Lung (tissue), 12 donors: ENCODE results near the gene SH3PXD2A. TPM values are rescaled to one million over a fixed set of nuclear protein-coding genes. Genes with fewer than 3 reads are reported as not detected.

Source experiments
- ATAC-seq: fragments of 200-7000 bp; cut with Tn5 transposase; one replicate; pipeline ENCODE4 v1.9.1; 2020; ENCODE audit warnings: moderate number of reproducible peaks; ENCODE audit not compliant: insufficient read depth, low FRiP score
- DNase-seq, 3 donors: peaks; one replicate each; pipeline ENCODE4 v3.0.0-alpha.2; 2013 to 2017
- H3K27ac ChIP-seq, 2 donors: one replicate each; pipeline ENCODE4 v1.5.1; 2013; ENCODE audit warnings: mild to moderate bottlenecking in 2 of 2, moderate library complexity in 2 of 2, control low read depth in 1 of 2, inconsistent platforms in 1 of 2, low read depth in 1 of 2, low read length in 1 of 2
- H3K27me3 ChIP-seq, 3 donors: one replicate each; pipeline ENCODE4 v1.5.1; 2013; ENCODE audit warnings: low read length in 2 of 3; ENCODE audit not compliant: control insufficient read depth in 3 of 3, insufficient read depth in 3 of 3
- H3K36me3 ChIP-seq, 4 donors: one replicate each; pipeline ENCODE4 v1.5.1; 2013; ENCODE audit warnings: low read length in 4 of 4, mild to moderate bottlenecking in 1 of 4, moderate library complexity in 1 of 4; ENCODE audit not compliant: control insufficient read depth in 4 of 4, insufficient read depth in 4 of 4
- H3K4me1 ChIP-seq, 5 donors: one replicate each; pipeline ENCODE4 v1.5.1; 2013; ENCODE audit warnings: low read length in 5 of 5, mild to moderate bottlenecking in 2 of 5, moderate library complexity in 1 of 5; ENCODE audit not compliant: control insufficient read depth in 5 of 5, insufficient read depth in 5 of 5
- H3K4me3 ChIP-seq: one replicate; pipeline ENCODE4 v1.5.1; 2013; ENCODE audit warnings: mild to moderate bottlenecking, control low read depth, moderate library complexity
- H3K9ac ChIP-seq, 2 donors: one replicate each; pipeline ENCODE4 v1.5.1; 2013; ENCODE audit warnings: low read length in 2 of 2, control low read depth in 1 of 2; ENCODE audit not compliant: insufficient read depth in 1 of 2
- H3K9me3 ChIP-seq, 4 donors: one replicate each; pipeline ENCODE4 v1.5.1; 2013; ENCODE audit warnings: low read length in 3 of 4, mild to moderate bottlenecking in 1 of 4, moderate library complexity in 1 of 4; ENCODE audit not compliant: control insufficient read depth in 4 of 4, insufficient read depth in 3 of 4
- CTCF ChIP-seq: IDR thresholded peaks from 2 replicates; pipeline ENCODE4 v1.5.1; 2012; ENCODE audit warnings: mild to moderate bottlenecking; ENCODE audit errors: control extremely low read depth, extremely low read depth
- WGBS, 2 donors: extraction: QIAGEN DNeasy Blood & Tissue Kit; methylation state at CpG; one replicate each; pipeline ENCODE4 v1.1.7; 2013; 5-methylcytosine and 5-hydroxymethylcytosine counted together
- polyA plus RNA-seq, 2 donors: library from polyadenylated mRNA; stranded (reverse); fragments of 200-250 nt; gene quantifications; one replicate each; pipeline ENCODE4 v1.2.1, GENCODE V29; 2013
- total RNA-seq, 2 donors: library from RNA; depleted of rRNA in 1 of 2; stranded (reverse); fragments of >200 nt in 1 of 2; gene quantifications; one replicate each; pipeline ENCODE4 v1.2.1, GENCODE V29; 2014 to 2021
- donor health status: control.
- donor health status: control.
- donor health status: Bipolar disorder and iron deficiency.
- donor health status: healthy.
- donor health status: DM: yes; HTN: yes; CAD: no.

The SH3PXD2A gene
- total and polyA plus RNA-seq, 4 donors, result 9.9 to 53.2 (median 29.2) TPM

GRCh38 chr10:103700436-103700715 lies 155.0 kb downstream of the SH3PXD2A start:
- Histone ChIP-seq H3K36me3 (peaks cover 0 to 5% (median 1%) of the 10 kb centered on the region in 4 donors), H3K4me1 (peaks cover 0 to 6% (median 0%) of the 10 kb centered on the region in 5 donors), H3K9me3 (peaks cover 0 to 6% (median 0%) of the 10 kb centered on the region in 4 donors), H3K9ac (no peak overlapping the region), H3K4me3 (no peak overlapping the region), H3K27ac (no peak overlapping the region), H3K27me3 (no peaks in the 10 kb centered on the region)
- no peak for TF ChIP-seq CTCF
- DNase-seq, result no peak
- no peak for ATAC-seq

GRCh38 chr10:103699611-103700435 lies 155.6 kb downstream of the SH3PXD2A start:
- no peak for ATAC-seq
- Histone ChIP-seq H3K4me3 (no peak overlapping the region), H3K36me3 (peaks cover 0 to 5% (median under 1%) of the 10 kb centered on the region in 4 donors), H3K4me1 (peaks cover 0 to 6% (median 0%) of the 10 kb centered on the region in 5 donors), H3K27ac (no peak overlapping the region), H3K9me3 (peaks cover 0 to 6% (median 0%) of the 10 kb centered on the region in 4 donors), H3K27me3 (peaks cover 0 to 1% (median 1%) of the 10 kb centered on the region in 3 donors), H3K9ac (no peak overlapping the region)
- peak in 1 of 3 donors; percentile 7 for DNase-seq
- 82 to 87% methylated on average over 10 of the region's 10 CpGs for WGBS, 2 donors
- TF ChIP-seq CTCF, result no peak

- DNase-seq, result peak in 1 of 3 donors; percentile 6
- Histone ChIP-seq H3K4me3 (no peak overlapping the region), H3K9me3 (peaks cover 0 to 6% (median 0%) of the 10 kb centered on the region in 4 donors), H3K27ac (no peak overlapping the region), H3K36me3 (peaks cover 0 to 5% (median under 1%) of the 10 kb centered on the region in 4 donors), H3K4me1 (peaks cover 0 to 15% (median 7%) of the 10 kb centered on the region in 5 donors), H3K9ac (no peak overlapping the region), H3K27me3 (peaks cover 0 to 9% (median 8%) of the 10 kb centered on the region in 3 donors)
- no peak for ATAC-seq
- TF ChIP-seq CTCF, result no peak
- WGBS, 2 donors, result 95 to 99% methylated on average over 4 of the region's 4 CpGs
These were observed 157.1 kb downstream of the SH3PXD2A start for GRCh38 chr10:103698266-103698665.
